H1 (cell line): ENCODE results near the gene VAV2. TPM values are rescaled to one million over a fixed set of nuclear protein-coding genes. Genes with fewer than 3 reads are reported as not detected.
A peak's percentile ranks its signal among the peaks of the same experiment; 100 is the strongest.

Experiments
- BACH1 ChIP-seq: IDR thresholded peaks from 2 replicates; pipeline ENCODE4 v1.6.1; 2012; ENCODE audit warnings: low read length, improper control_type of control experiment
- BCL11A ChIP-seq, 2 experiments: IDR thresholded peaks; one replicate each; pipeline ENCODE4 v1.6.1; 2011; ENCODE audit warnings: low read depth in 2 of 2, low read length in 2 of 2, mild to moderate bottlenecking in 2 of 2
- CHD1 ChIP-seq: IDR thresholded peaks from 2 replicates; pipeline ENCODE4 v1.6.1; 2012; ENCODE audit warnings: low read depth, low read length, improper control_type of control experiment
- CHD2 ChIP-seq: IDR thresholded peaks from 2 replicates; pipeline ENCODE4 v1.6.1; 2012; ENCODE audit warnings: low read length, improper control_type of control experiment
- CTCF ChIP-seq, 3 experiments: IDR thresholded peaks; 1 replicate in 2 of 3; 2 replicates in 1 of 3; pipeline versions ENCODE4 v1.5.1 to v1.6.1; 2011; ENCODE audit warnings: low read length in 3 of 3, mild to moderate bottlenecking in 3 of 3, inconsistent platforms in 2 of 3, low read depth in 1 of 3, moderate library complexity in 1 of 3; ENCODE audit not compliant: insufficient read depth in 1 of 3; ENCODE audit errors: control extremely low read depth in 1 of 3
- EGR1 ChIP-seq: IDR thresholded peaks from 2 replicates; pipeline ENCODE4 v1.6.1; 2011; ENCODE audit warnings: low read depth, low read length, borderline replicate concordance
- EZH2 ChIP-seq: fragments of 200-600 bp; sonication (generic); IDR thresholded peaks from 2 replicates; pipeline ENCODE4 v1.7.1; 2012; ENCODE audit warnings: low read depth, mild to moderate bottlenecking, moderate library complexity, low read length, inconsistent platforms; ENCODE audit not compliant: severe bottlenecking
- GTF2F1 ChIP-seq: IDR thresholded peaks from 2 replicates; pipeline ENCODE4 v1.6.1; 2012; ENCODE audit warnings: low read depth, low read length, improper control_type of control experiment, borderline replicate concordance
- KDM5A ChIP-seq: fragments of 200-600 bp; IDR thresholded peaks from 2 replicates; pipeline ENCODE4 v1.7.1; 2012; ENCODE audit warnings: mild to moderate bottlenecking, low read length, inconsistent platforms, mixed read lengths
- MAX ChIP-seq: IDR thresholded peaks from 2 replicates; pipeline ENCODE4 v1.6.1; 2012; ENCODE audit warnings: inconsistent platforms
- NANOG ChIP-seq: IDR thresholded peaks from 2 replicates; pipeline ENCODE4 v1.6.1; 2011; ENCODE audit warnings: low read length, low read depth, mild to moderate bottlenecking, inconsistent platforms; ENCODE audit not compliant: insufficient read depth, poor library complexity, severe bottlenecking
- NRF1 ChIP-seq: IDR thresholded peaks from 2 replicates; pipeline ENCODE4 v1.6.1; 2011; ENCODE audit warnings: mild to moderate bottlenecking, low read depth, low read length, improper control_type of control experiment
- POLR2AphosphoS5 ChIP-seq: IDR thresholded peaks from 2 replicates; pipeline ENCODE4 v1.6.1; 2011; ENCODE audit warnings: low read depth, low read length
- POU5F1 ChIP-seq: IDR thresholded peaks from 2 replicates; pipeline ENCODE4 v1.6.1; 2011; ENCODE audit warnings: low read depth, mild to moderate bottlenecking, low read length, moderate library complexity
- RBBP5 ChIP-seq: IDR thresholded peaks from 2 replicates; pipeline ENCODE4 v1.7.1; 2012; ENCODE audit warnings: low read depth, mild to moderate bottlenecking, inconsistent platforms, low read length, moderate library complexity, borderline replicate concordance
- RXRA ChIP-seq: IDR thresholded peaks from 2 replicates; pipeline ENCODE4 v1.6.1; 2011; ENCODE audit warnings: low read depth, mild to moderate bottlenecking, low read length, moderate library complexity; ENCODE audit not compliant: insufficient read depth
- SAP30 ChIP-seq: fragments of 300-600 bp; sonication (generic); IDR thresholded peaks from 2 replicates; pipeline ENCODE4 v1.7.1; 2012; ENCODE audit warnings: low read length, moderate library complexity, mild to moderate bottlenecking, inconsistent platforms; ENCODE audit not compliant: insufficient read depth, insufficient replicate concordance
- SP2 ChIP-seq: IDR thresholded peaks from 2 replicates; pipeline ENCODE4 v1.6.1; 2012; ENCODE audit warnings: mild to moderate bottlenecking, low read length, inconsistent platforms
- SRF ChIP-seq: IDR thresholded peaks from 2 replicates; pipeline ENCODE4 v1.6.1; 2011; ENCODE audit warnings: mild to moderate bottlenecking, low read depth, low read length, moderate library complexity
- TBP ChIP-seq: IDR thresholded peaks from 2 replicates; pipeline ENCODE4 v1.6.1; 2011; ENCODE audit warnings: low read depth, low read length, improper control_type of control experiment
- TCF12 ChIP-seq: IDR thresholded peaks from 2 replicates; pipeline ENCODE4 v1.6.1; 2011; ENCODE audit warnings: low read depth, mild to moderate bottlenecking, low read length
- YY1 ChIP-seq: IDR thresholded peaks from 2 replicates; pipeline ENCODE4 v1.6.1; 2011; ENCODE audit warnings: low read depth, mild to moderate bottlenecking, low read length
- polyA plus RNA-seq, 7 experiments: library from polyadenylated mRNA; depleted of rRNA in 3 of 7; stranded (reverse) in 5 of 7; unstranded in 2 of 7; fragments of >200 nt in 5 of 7; fragments of 200-250 nt in 2 of 7; gene quantifications; 1 replicate in 5 of 7; 2 replicates in 1 of 7; 4 replicates in 1 of 7; pipeline versions ENCODE4 v1.2.1 to v1.2.3, GENCODE V29; 2011 to 2013; ENCODE audit warnings: missing spikeins in 2 of 7, mixed read lengths in 2 of 7
- total RNA-seq: library from RNA; stranded (reverse); fragmentation: NEBNext Ultra II Directional; extraction: Animal tissue kit (Norgen Biotek cat#: 25700); gene quantifications from 2 replicates; pipeline ENCODE4 v1.2.1, GENCODE V29; 2021

Gene VAV2
- total and polyA plus RNA-seq, 2 of the 8 experiments (the other 6 are each of a cell fraction or from before 2014, with no cell fraction given): 13.6 to 37.6 TPM

GRCh38 chr9:133991964-133992779 lies at the start of gene VAV2 (continued):
- TF ChIP-seq SRF (no peak), CHD2 (no peak), BACH1 (no peak), NRF1 (no peak), RBBP5 (peak; percentile 14; the same call in 1 of the 2 replicates), CHD1 (no peak), GTF2F1 (no peak), SP2 (no peak), TBP (peak; percentile 44; the same call in 1 of the 2 replicates), EGR1 (peak; percentile 32; the same call in 1 of the 2 replicates), YY1 (no peak), POLR2AphosphoS5 (no peak), SAP30 (no peak), CTCF (IDR thresholded peaks at IDR 0.05; ENCODE audit: control extremely low read depth in 1 of 3, insufficient read depth in 1 of 3, low read depth in 1 of 3, low read length in 3 of 3) (no peak), BCL11A (IDR thresholded peaks at IDR 0.05; ENCODE audit: low read depth in 2 of 2, low read length in 2 of 2) (no peak), EZH2 (no peak), POU5F1 (no peak), NANOG (no peak), TCF12 (no peak), KDM5A (no peak), RXRA (no peak), MAX (peak; percentile 21; the same call in 1 of the 2 replicates)
